Epithelial cell of proximal tubule (primary cell): ENCODE data around the gene HOXA9. TPM values are rescaled to one million over a fixed set of nuclear protein-coding genes. Genes with fewer than 3 reads are reported as not detected.

Source experiments
- DNase-seq: peaks from one replicate; pipeline ENCODE4 v3.0.0-alpha.2; 2011; ENCODE audit warnings: low read depth
- H3K4me3 ChIP-seq: 2 replicates; pipeline ENCODE4 v1.5.1; 2011; ENCODE audit warnings: low read depth, mild to moderate bottlenecking, low read length
- CTCF ChIP-seq: conservative IDR thresholded peaks from 2 replicates; pipeline ENCODE4 v1.5.1; 2012; ENCODE audit warnings: low read depth, mild to moderate bottlenecking, low read length
- total RNA-seq: library from RNA; depleted of rRNA; stranded (reverse); fragments of >200 nt; gene quantifications from 2 replicates; pipeline ENCODE4 v1.2.3, GENCODE V29; 2015

HOXA9 gene
- total RNA-seq, 1 donor from 2014 or later: 104 TPM

GRCh38 chr7:27189997-27190748 lies 24.8 kb upstream of the HOXA9 start:
- H3K4me3 ChIP-seq: no peak overlapping the region

GRCh38 chr7:27189295-27189996 lies 24.1 kb upstream of the HOXA9 start:
- no peak for TF ChIP-seq CTCF
- DNase-seq: no peak
- peak overlapping the region; percentile 42 for H3K4me3 ChIP-seq

More at GRCh38 chr7:27189997-27190748, 24.8 kb upstream of the HOXA9 start:
- no peak for TF ChIP-seq CTCF
- no peak for DNase-seq

- DNase-seq: no peak
- no peak for TF ChIP-seq CTCF
- peak overlapping the region; percentile 42 for H3K4me3 ChIP-seq
These were observed 23.3 kb upstream of the HOXA9 start for GRCh38 chr7:27188386-27189294.

- H3K4me3 ChIP-seq: peak overlapping the region; percentile 42
- no peak for DNase-seq
- no peak for TF ChIP-seq CTCF
These were observed 22.4 kb upstream of the HOXA9 start for GRCh38 chr7:27187475-27188385.

GRCh38 chr7:27186668-27187474 lies 21.5 kb upstream of the HOXA9 start:
- H3K4me3 ChIP-seq: peak overlapping the region; percentile 72
- DNase-seq: no peak
- no peak for TF ChIP-seq CTCF
